ENCODE data around the gene AQP2. TPM values are rescaled to one million over a fixed set of nuclear protein-coding genes. Genes with fewer than 3 reads are reported as not detected.

Gene AQP2
- total and polyA plus RNA-seq, 2 of the 13 experiments (the other 11 are each of a cell fraction or from before 2014, with no cell fraction given), result not detected

DNA sequence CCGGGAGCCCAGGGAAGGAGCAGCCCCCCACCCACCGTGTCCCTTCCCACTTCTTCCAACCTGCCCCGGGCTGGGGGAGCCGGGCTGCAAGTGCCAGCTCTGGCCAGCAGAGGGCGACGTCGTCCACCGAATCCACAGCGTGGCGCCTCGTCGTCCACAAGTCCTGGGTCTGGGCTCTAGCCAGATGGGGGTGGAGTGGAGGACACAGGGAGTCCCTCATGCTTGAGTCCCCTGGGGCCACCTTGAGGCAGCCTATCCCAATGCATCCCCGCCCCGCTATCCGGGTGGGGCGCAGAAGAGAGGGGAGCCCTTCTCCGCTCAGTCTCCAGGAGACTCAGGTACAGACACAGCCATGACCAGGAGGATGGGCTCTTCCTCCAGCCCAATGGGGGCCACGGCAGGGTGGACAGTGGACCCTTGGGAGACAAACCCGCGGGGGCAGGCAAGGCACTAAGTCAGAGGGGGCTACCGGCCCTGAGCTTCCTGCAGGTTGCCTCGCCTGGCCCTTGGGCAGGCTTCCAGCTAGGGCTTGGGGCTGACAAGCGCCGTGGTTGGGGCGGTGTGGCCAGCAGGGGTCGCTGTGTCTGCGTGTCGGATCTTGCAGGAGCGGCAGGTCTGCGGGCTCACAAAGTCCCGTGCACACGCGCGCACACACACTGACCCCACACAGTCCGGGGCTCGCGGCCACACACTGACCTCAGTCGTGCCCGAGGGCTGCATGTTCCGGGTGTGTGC lies 16.7 kb downstream of the AQP2 start (continued):
- TF ChIP-seq, protein P1, sequence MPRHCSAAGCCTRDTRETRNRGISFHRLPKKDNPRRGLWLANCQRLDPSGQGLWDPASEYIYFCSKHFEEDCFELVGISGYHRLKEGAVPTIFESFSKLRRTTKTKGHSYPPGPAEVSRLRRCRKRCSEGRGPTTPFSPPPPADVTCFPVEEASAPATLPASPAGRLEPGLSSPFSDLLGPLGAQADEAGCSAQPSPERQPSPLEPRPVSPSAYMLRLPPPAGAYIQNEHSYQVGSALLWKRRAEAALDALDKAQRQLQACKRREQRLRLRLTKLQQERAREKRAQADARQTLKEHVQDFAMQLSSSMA (CRISPR knock-in tag; IDR thresholded peaks at IDR 0.05), result no peak
- TF ChIP-seq ZFP90 (CRISPR knock-in tag; IDR thresholded peaks at IDR 0.05; ENCODE audit: borderline replicate concordance) (no peak; the same call in 1 of the 2 replicates), ZNF678 (CRISPR knock-in tag; IDR thresholded peaks at IDR 0.05) (no peak), ZNF329 (CRISPR knock-in tag; IDR thresholded peaks at IDR 0.05; ENCODE audit: low read depth) (no peak), TEAD2 (CRISPR knock-in tag; IDR thresholded peaks at IDR 0.05) (no peak), SP5 (CRISPR knock-in tag; IDR thresholded peaks at IDR 0.05; ENCODE audit: borderline replicate concordance, low read depth) (peak; percentile 16; the same call in 1 of the 2 replicates), NR2F6 (IDR thresholded peaks at IDR 0.05) (no peak), NR2F6 (CRISPR knock-in tag; IDR thresholded peaks at IDR 0.05) (0 out of 2 replicates have a peak, but pooled peaks have one; percentile 16), SAP130 (CRISPR knock-in tag; IDR thresholded peaks at IDR 0.05; ENCODE audit: low read depth) (no peak), ZNF749 (CRISPR knock-in tag; IDR thresholded peaks at IDR 0.05; ENCODE audit: borderline replicate concordance) (no peak), ZNF572 (CRISPR knock-in tag; IDR thresholded peaks at IDR 0.05) (peak; percentile 13; the same call in 1 of the 2 replicates), ZNF619 (CRISPR knock-in tag; IDR thresholded peaks at IDR 0.05) (peak; percentile 96; the same call in 1 of the 2 replicates), ZNF142 (CRISPR knock-in tag; IDR thresholded peaks at IDR 0.05) (no peak), HDAC2 (CRISPR knock-in tag; IDR thresholded peaks at IDR 0.05) (0 out of 2 replicates have a peak, but pooled peaks have one; percentile 8), CSRNP1 (CRISPR knock-in tag; IDR thresholded peaks at IDR 0.05) (no peak), RBM39 (IDR thresholded peaks at IDR 0.05; ENCODE audit: low read depth, low read length, poor library complexity, severe bottlenecking) (peak; percentile 68), PHF21A (CRISPR knock-in tag; IDR thresholded peaks at IDR 0.05) (no peak), NR2C2 (CRISPR knock-in tag; IDR thresholded peaks at IDR 0.05; ENCODE audit: borderline replicate concordance) (no peak)
- TF ChIP-seq, protein P2, sequence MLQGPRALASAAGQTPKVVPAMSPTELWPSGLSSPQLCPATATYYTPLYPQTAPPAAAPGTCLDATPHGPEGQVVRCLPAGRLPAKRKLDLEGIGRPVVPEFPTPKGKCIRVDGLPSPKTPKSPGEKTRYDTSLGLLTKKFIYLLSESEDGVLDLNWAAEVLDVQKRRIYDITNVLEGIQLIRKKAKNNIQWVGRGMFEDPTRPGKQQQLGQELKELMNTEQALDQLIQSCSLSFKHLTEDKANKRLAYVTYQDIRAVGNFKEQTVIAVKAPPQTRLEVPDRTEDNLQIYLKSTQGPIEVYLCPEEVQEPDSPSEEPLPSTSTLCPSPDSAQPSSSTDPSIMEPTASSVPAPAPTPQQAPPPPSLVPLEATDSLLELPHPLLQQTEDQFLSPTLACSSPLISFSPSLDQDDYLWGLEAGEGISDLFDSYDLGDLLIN (CRISPR knock-in tag; IDR thresholded peaks at IDR 0.05; ENCODE audit: borderline replicate concordance), result no peak
- TF ChIP-seq, protein P3, sequence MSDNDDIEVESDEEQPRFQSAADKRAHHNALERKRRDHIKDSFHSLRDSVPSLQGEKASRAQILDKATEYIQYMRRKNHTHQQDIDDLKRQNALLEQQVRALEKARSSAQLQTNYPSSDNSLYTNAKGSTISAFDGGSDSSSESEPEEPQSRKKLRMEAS (IDR thresholded peaks at IDR 0.05), result peak; percentile 25; the same call in 1 of the 2 replicates

All from HepG2 (cell line).